Measurements from ENCODE around the gene ADCY1.

DNA sequence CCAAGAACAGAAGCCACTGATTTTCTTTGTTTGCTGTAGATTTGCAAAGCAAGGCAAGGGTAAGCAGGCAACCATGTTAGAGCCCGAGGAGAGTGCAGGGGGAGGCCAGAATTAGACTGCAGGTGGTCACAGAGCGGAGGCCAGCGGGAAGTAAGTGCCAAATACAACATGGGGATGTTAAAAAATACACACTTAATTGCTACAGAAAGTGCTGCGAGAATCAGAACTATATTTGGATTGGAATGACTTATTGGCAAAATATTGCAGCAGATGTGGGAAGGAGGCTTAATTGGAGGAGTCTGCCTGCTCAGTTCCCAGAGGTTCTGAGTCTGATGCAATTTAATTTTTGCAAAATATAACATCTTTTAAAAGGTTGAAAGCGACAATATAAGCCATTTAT is 49.7 kb upstream of the ADCY1 start:
- TF ChIP-seq, protein P1, sequence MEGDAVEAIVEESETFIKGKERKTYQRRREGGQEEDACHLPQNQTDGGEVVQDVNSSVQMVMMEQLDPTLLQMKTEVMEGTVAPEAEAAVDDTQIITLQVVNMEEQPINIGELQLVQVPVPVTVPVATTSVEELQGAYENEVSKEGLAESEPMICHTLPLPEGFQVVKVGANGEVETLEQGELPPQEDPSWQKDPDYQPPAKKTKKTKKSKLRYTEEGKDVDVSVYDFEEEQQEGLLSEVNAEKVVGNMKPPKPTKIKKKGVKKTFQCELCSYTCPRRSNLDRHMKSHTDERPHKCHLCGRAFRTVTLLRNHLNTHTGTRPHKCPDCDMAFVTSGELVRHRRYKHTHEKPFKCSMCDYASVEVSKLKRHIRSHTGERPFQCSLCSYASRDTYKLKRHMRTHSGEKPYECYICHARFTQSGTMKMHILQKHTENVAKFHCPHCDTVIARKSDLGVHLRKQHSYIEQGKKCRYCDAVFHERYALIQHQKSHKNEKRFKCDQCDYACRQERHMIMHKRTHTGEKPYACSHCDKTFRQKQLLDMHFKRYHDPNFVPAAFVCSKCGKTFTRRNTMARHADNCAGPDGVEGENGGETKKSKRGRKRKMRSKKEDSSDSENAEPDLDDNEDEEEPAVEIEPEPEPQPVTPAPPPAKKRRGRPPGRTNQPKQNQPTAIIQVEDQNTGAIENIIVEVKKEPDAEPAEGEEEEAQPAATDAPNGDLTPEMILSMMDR (IDR thresholded peaks at IDR 0.05; ENCODE audit: insufficient read depth, low read length, poor library complexity, severe bottlenecking): no peak
- TF ChIP-seq EZH2phosphoT487 (conservative IDR thresholded peaks at IDR 0.05; ENCODE audit: low read length): no peak

All from SU-DHL-6 (cell line).